HG02623 (cell line): Measurements from ENCODE around the gene ASZ1.
"Not testable (repeated sequence)": the region's sequence is repeated elsewhere in the genome, so short reads cannot be mapped to it uniquely, and the experiment has no call there.

Source experiments
- ATAC-seq: cut with Tn5 transposase; IDR thresholded peaks from one replicate; pipeline ENCODE4 v1.9.1; 2021; ENCODE audit warnings: moderate library complexity; ENCODE audit not compliant: unreplicated experiment

The ASZ1 gene, protein sequence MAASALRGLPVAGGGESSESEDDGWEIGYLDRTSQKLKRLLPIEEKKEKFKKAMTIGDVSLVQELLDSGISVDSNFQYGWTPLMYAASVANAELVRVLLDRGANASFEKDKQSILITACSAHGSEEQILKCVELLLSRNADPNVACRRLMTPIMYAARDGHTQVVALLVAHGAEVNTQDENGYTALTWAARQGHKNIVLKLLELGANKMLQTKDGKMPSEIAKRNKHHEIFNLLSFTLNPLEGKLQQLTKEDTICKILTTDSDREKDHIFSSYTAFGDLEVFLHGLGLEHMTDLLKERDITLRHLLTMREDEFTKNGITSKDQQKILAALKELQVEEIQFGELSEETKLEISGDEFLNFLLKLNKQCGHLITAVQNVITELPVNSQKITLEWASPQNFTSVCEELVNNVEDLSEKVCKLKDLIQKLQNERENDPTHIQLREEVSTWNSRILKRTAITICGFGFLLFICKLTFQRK

DNA sequence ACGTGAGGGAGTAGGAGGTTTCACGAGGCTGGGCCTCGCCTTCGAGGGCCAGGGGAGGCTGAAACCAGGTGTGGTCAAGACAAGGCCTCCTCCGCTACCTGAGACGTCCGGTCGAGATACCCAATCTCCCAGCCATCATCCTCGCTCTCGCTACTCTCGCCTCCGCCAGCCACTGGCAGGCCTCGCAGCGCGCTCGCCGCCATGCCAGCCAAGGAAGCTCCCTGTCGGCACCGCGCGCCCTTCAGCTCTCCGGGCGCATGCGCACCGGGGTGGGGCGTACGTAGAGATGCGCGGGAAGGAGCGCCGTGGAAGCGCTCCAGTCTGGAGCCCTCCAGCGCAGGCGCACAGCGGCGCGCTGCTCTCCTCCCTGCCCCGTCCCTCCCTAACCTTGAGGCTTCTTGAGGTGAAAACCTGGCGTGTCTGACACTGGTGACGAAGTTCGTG lies at the start of gene ASZ1:
ASZ1 (minus strand) TSS at position 236 of the 444 bp plus-strand sequence; CDS start at position 203, 33 bp downstream.
- no peak for ATAC-seq

DNA sequence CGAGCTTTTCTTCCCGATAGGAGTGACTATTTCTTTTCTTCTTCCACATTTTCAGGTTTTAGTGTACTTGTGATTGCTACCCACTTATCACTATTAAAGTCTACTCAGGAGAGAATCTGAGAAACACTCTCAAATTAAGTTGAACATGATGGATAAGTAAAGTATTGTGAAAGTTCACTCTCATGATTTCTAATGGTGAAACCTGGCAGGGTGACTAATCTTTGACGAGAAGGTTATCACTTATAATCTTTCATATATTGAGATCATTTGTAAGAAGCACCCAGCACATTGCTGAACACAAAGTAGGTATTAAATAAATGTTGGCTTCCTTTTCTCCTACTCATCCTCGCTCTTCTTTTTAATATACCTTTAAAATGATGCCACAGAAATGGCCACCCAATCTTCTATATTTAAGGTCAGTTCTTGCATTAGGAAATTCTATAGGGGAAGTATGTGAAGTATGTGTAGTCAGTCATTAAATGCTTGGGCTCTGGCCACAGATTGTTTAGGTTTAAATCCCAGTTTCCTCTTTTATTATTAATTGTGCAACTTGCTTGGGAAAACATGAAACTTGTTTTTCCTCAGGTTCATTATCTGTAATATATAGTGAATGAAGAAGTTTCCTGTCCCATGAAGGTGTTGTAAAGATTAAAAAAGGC lies 49.4 kb upstream of the ASZ1 start:
- no peak for ATAC-seq

GRCh38 chr7:117472335-117472734 lies 45.0 kb upstream of the ASZ1 start:
- ATAC-seq, result no peak

- ATAC-seq, result peak; percentile 57
Observed at GRCh38 chr7:117470777-117471176, 43.5 kb upstream of the ASZ1 start.

GRCh38 chr7:117468174-117468573 lies 40.9 kb upstream of the ASZ1 start:
- ATAC-seq, result no peak

- not testable (repeated sequence) for ATAC-seq
Observed at GRCh38 chr7:117460815-117461214, 33.5 kb upstream of the ASZ1 start.

GRCh38 chr7:117459735-117460134 lies 32.4 kb upstream of the ASZ1 start:
- ATAC-seq, result no peak

DNA sequence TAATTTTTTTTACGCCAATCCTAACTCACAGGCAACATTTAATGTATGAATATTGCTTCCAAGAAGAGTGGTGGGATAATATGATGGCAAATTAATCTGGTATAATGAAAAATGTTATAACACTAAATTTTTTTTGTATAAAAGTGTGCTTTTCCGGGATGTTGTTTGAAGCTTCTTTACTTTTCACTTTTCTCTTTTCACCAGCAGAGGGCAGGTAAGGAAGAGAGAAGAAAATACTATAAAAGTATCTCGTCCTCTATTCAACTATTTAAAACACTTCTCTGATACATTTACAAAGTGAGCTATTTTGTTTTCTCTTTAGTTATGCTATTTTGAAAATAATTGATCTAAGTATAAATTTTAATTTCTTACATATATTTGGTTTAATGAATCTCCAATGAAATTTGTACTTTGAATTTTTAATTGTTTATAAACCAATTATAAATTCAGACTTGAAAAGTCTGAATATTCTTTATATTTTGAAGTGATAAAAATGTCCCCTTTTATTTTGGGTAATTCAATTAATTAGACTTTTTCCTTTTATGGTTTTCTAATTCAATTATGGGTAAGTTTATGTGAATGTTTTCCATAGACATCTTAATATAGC lies 31.8 kb upstream of the ASZ1 start:
- no peak for ATAC-seq

DNA sequence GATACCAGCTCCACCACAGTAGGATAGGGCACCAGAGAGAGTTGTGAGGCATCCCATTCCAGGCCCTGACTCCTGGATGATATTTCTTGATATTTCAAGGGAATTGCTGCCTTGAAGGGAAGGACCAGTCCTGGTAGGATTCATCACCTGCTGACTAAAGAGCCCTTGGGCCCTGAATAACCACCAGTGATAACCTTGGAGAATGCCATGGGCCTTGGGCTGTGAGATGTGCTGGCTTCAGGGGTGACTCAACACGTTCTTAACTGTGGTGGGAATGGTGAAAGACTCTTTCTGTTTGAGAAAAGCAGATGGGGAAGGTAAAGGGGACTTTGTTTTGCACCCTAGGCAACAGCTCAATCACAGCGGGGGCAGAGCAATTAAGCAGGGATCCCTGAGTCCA lies 21.4 kb upstream of the ASZ1 start:
- no peak for ATAC-seq

- ATAC-seq, result no peak
Observed at GRCh38 chr7:117446220-117446815, 19.0 kb upstream of the ASZ1 start.

GRCh38 chr7:117445206-117445605 lies 17.9 kb upstream of the ASZ1 start:
- no peak for ATAC-seq

DNA sequence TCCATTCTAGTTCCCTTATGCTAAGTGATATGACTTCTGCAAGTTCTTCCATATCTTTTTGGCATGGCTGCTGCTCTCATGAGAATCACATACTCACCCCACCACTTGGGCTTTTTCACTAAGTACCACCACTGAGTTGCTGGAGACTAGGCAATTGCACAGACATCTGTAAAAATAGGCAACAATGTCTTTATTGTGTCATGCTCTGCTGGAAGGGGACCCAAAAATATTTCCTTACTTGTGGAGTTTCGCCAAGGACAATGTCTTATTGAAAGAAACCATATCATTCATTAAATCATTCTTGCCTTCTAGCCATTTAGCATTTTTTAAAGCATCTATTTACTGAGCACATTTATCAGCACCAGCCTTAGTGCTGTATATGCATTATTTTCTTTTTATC lies 17.4 kb upstream of the ASZ1 start:
- no peak for ATAC-seq

DNA sequence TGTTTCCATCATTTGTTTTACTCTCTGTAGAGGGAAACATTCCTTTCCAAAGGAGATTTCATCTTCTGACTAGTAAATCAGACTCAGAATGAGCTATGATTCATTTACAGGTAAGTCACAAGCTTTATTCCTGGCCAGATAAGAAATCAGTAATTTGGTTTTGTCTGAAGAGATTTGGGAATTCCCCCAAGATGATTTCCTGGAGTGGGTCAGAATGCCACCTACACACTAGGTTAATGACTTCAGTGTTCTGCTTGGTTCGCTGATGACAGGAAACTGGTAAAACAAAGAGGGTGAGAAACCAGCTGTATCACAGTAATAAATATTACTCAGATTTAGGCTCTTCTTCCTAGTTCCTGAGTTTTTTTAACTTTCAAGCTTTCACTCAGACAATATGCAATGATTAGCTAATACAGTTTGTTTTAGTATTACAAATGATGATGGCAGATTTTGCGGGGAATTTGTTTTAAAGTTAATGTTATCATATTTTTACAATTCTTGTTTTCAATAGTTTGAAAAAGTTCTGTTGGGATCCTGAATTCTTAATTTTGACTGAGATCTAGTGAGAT lies 8.3 kb upstream of the ASZ1 start:
- peak; percentile 96 for ATAC-seq

GRCh38 chr7:117424090-117424829 lies 3.0 kb downstream of the ASZ1 start:
- peak; percentile 83 for ATAC-seq

DNA sequence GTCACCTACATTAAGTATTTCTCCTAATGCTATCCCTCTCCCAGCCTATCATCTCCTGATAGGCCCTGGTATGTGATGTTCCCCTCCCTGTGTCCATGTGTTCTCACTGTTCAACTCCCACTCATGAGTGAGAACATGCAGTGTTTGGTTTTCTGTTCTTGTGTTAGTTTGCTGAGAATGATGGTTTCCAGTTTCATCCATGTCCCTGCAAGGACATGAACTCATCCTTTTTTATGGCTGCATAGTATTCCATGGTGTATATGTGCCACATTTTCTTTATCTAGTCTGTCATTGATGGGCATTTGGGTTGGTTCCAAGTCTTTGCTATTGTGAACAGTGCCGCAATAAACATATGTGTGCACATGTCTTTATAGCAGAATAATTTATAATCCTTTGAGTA lies 12.7 kb downstream of the ASZ1 start:
- not testable (repeated sequence) for ATAC-seq

DNA sequence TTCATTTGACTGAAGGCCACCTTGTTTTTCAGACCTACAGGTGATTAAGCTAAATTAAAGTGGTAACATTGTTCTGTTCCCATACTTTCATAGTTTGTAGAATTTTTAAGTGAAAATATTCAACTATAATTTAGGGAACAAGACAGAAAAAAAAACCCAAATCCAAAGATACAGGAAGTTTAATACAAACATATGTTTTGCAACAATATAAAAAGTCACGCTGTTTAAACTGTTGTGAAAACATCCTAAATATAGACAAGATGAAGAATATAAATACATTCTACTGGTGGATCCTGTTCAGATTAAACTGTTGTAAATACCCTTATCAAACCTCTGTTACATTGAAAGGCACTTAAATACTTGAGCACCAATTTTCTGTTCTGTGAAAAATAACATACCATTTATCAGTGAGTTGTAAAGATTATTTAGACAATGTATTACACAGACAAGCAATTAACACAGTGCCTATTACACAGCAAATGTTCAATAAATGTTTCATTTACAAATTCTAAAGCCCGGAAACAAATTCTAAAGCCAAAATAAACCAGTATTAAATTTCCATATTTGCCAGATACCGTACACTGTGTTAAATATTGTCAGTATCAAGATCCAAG lies 14.2 kb downstream of the ASZ1 start:
- no peak for ATAC-seq

- no peak for ATAC-seq
Observed at GRCh38 chr7:117412390-117412789, 14.9 kb downstream of the ASZ1 start.

- ATAC-seq, result no peak
Observed at GRCh38 chr7:117411539-117411938, 15.8 kb downstream of the ASZ1 start.

- no peak for ATAC-seq
Observed at GRCh38 chr7:117408831-117409230, 18.5 kb downstream of the ASZ1 start.

DNA sequence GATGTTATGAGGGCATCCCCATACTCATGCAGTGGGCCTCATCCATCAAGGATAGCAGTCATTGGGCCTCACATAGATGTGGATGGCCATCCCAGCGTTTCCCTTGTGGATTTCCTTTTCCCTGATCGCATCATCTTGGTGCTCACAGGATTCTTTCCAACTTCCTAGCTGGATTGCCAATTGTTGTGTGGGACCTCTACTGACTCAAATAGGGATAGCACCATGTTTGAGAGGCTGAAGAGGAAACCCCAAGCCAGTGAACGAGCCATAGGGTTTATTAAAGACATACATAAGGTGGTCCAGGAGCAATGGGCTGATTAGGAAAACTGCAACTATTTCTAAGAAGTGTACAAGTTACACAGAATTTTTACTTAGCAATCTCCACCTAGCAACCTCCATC lies 21.8 kb downstream of the ASZ1 start:
- ATAC-seq, result no peak
